Adipocyte (in vitro differentiated cells): Measurements from ENCODE around the gene NRCAM.

Source experiments
- DNase-seq: peaks from one replicate; pipeline ENCODE4 v3.0.0-alpha.2; 2015; ENCODE audit warnings: low read depth
- H3K27me3 ChIP-seq: replicated peaks from 2 replicates; pipeline ENCODE4 v1.7.0; 2013; ENCODE audit warnings: mild to moderate bottlenecking, low read length, moderate library complexity; ENCODE audit not compliant: control insufficient read depth, insufficient read depth
- H3K36me3 ChIP-seq: 2 replicates; pipeline ENCODE4 v1.7.0; 2013; ENCODE audit warnings: low read length, mild to moderate bottlenecking, moderate library complexity; ENCODE audit not compliant: control insufficient read depth, insufficient read depth, severe bottlenecking
- H3K4me1 ChIP-seq: 2 replicates; pipeline ENCODE4 v1.7.0; 2013; ENCODE audit warnings: mild to moderate bottlenecking, low read length, moderate library complexity; ENCODE audit not compliant: control insufficient read depth, insufficient read depth
- H3K4me3 ChIP-seq: 2 replicates; pipeline ENCODE4 v1.7.0; 2013; ENCODE audit warnings: mild to moderate bottlenecking, low read length, moderate library complexity
- H3K9ac ChIP-seq: 2 replicates; pipeline ENCODE4 v1.7.0; 2013; ENCODE audit warnings: mild to moderate bottlenecking, low read length, moderate library complexity
- H3K9me3 ChIP-seq: 2 replicates; pipeline ENCODE4 v1.7.0; 2013; ENCODE audit warnings: mild to moderate bottlenecking, low read length, moderate library complexity; ENCODE audit not compliant: control insufficient read depth

Gene NRCAM

GRCh38 chr7:108385834-108386422, 70.3 kb downstream of the NRCAM start:
- no peaks in the 10 kb centered on the region for H3K9me3 ChIP-seq
- DNase-seq: no peak
- no peak overlapping the region for H3K9ac ChIP-seq
- H3K4me3 ChIP-seq: no peak overlapping the region
- H3K4me1 ChIP-seq: peaks cover 14% of the 10 kb centered on the region
- no peaks in the 10 kb centered on the region for H3K27me3 ChIP-seq
- H3K36me3 ChIP-seq: peaks cover 4% of the 10 kb centered on the region

GRCh38 chr7:108384716-108385483, 71.3 kb downstream of the NRCAM start:
- H3K4me1 ChIP-seq: peaks cover 14% of the 10 kb centered on the region
- H3K4me3 ChIP-seq: no peak overlapping the region
- peaks cover 4% of the 10 kb centered on the region for H3K36me3 ChIP-seq
- no peak for DNase-seq
- H3K9ac ChIP-seq: no peak overlapping the region
- H3K9me3 ChIP-seq: no peaks in the 10 kb centered on the region
- H3K27me3 ChIP-seq: no peaks in the 10 kb centered on the region

GRCh38 chr7:108382932-108383331, 73.3 kb downstream of the NRCAM start:
- Histone ChIP-seq H3K4me3 (no peak overlapping the region), H3K9me3 (no peaks in the 10 kb centered on the region), H3K36me3 (peaks cover 4% of the 10 kb centered on the region), H3K4me1 (peaks cover 14% of the 10 kb centered on the region), H3K9ac (no peak overlapping the region), H3K27me3 (no peaks in the 10 kb centered on the region)
- no peak for DNase-seq

GRCh38 chr7:108380517-108380916, 75.7 kb downstream of the NRCAM start:
- Histone ChIP-seq H3K9me3 (no peaks in the 10 kb centered on the region), H3K27me3 (no peaks in the 10 kb centered on the region), H3K36me3 (peaks cover 9% of the 10 kb centered on the region), H3K4me1 (peaks cover 13% of the 10 kb centered on the region), H3K9ac (no peak overlapping the region), H3K4me3 (no peak overlapping the region)
- no peak for DNase-seq

- Histone ChIP-seq H3K9ac (no peak overlapping the region), H3K9me3 (peaks cover 7% of the 10 kb centered on the region), H3K4me3 (no peak overlapping the region), H3K27me3 (no peaks in the 10 kb centered on the region), H3K36me3 (peaks cover 6% of the 10 kb centered on the region), H3K4me1 (peaks cover 26% of the 10 kb centered on the region)
- DNase-seq: no peak
These were observed 80.0 kb downstream of the NRCAM start for GRCh38 chr7:108376206-108376605.

- peaks cover 7% of the 10 kb centered on the region for H3K9me3 ChIP-seq
- peaks cover 9% of the 10 kb centered on the region for H3K36me3 ChIP-seq
- H3K4me3 ChIP-seq: no peak overlapping the region
- no peak for DNase-seq
- peaks cover 26% of the 10 kb centered on the region for H3K4me1 ChIP-seq
- H3K27me3 ChIP-seq: no peaks in the 10 kb centered on the region
- no peak overlapping the region for H3K9ac ChIP-seq
These were observed 80.6 kb downstream of the NRCAM start for GRCh38 chr7:108375668-108376067.

GRCh38 chr7:108374899-108375298, 81.3 kb downstream of the NRCAM start:
- Histone ChIP-seq H3K9me3 (peaks cover 7% of the 10 kb centered on the region), H3K27me3 (no peaks in the 10 kb centered on the region), H3K9ac (no peak overlapping the region), H3K4me1 (peaks cover 26% of the 10 kb centered on the region), H3K4me3 (no peak overlapping the region), H3K36me3 (peaks cover 9% of the 10 kb centered on the region)
- DNase-seq: no peak

- peak overlapping the region; percentile 23 for H3K4me3 ChIP-seq
- no peak for DNase-seq
- H3K4me1 ChIP-seq: peaks cover 36% of the 10 kb centered on the region
- H3K9ac ChIP-seq: no peak overlapping the region
- H3K9me3 ChIP-seq: peaks cover 7% of the 10 kb centered on the region
- peaks cover 9% of the 10 kb centered on the region for H3K36me3 ChIP-seq
- no peaks in the 10 kb centered on the region for H3K27me3 ChIP-seq
These were observed 83.6 kb downstream of the NRCAM start for GRCh38 chr7:108372618-108373017.

GRCh38 chr7:108370616-108371015, 85.6 kb downstream of the NRCAM start:
- Histone ChIP-seq H3K4me3 (no peak overlapping the region), H3K9me3 (peaks cover 7% of the 10 kb centered on the region), H3K4me1 (peaks cover 43% of the 10 kb centered on the region), H3K36me3 (peaks cover 4% of the 10 kb centered on the region), H3K27me3 (no peaks in the 10 kb centered on the region), H3K9ac (no peak overlapping the region)
- DNase-seq: no peak

GRCh38 chr7:108368466-108368865, 87.8 kb downstream of the NRCAM start:
- H3K4me1 ChIP-seq: peaks cover 38% of the 10 kb centered on the region
- no peaks in the 10 kb centered on the region for H3K27me3 ChIP-seq
- H3K9ac ChIP-seq: no peak overlapping the region
- H3K36me3 ChIP-seq: peaks cover 9% of the 10 kb centered on the region
- no peak overlapping the region for H3K4me3 ChIP-seq
- peaks cover 7% of the 10 kb centered on the region for H3K9me3 ChIP-seq
- DNase-seq: peak; percentile 5

- no peak overlapping the region for H3K9ac ChIP-seq
- no peak overlapping the region for H3K4me3 ChIP-seq
- H3K4me1 ChIP-seq: peaks cover 34% of the 10 kb centered on the region
- DNase-seq: no peak
- no peaks in the 10 kb centered on the region for H3K27me3 ChIP-seq
- H3K9me3 ChIP-seq: peaks cover 8% of the 10 kb centered on the region
- H3K36me3 ChIP-seq: peaks cover 14% of the 10 kb centered on the region
These were observed 88.3 kb downstream of the NRCAM start for GRCh38 chr7:108367946-108368345.
